Activated CD4-positive, alpha-beta memory T cell treated with anti-CD3 and anti-CD28 coated beads, Interleukin-2, amount 10 ng/mL, durations not matched to agents 7 days and 5 days (primary cell): ENCODE results near the gene JAM3. TPM values are rescaled to one million over a fixed set of nuclear protein-coding genes. Genes with fewer than 3 reads are reported as not detected.
"Not testable (repeated sequence)": the region's sequence is repeated elsewhere in the genome, so short reads cannot be mapped to it uniquely, and the experiment has no call there.

Experiments used
- CTCF ChIA-PET: fragments of 350-600 bp; sonication (Branson Sonifier 250); formaldehyde crosslinking; loops from one replicate; lab custom pipeline; 2021; ENCODE audit warnings: antibody characterized with exemption, inconsistent platforms; lab: Charles Lee
- POLR2A ChIA-PET: fragments of 350-600 bp; sonication (Branson Sonifier 250); formaldehyde crosslinking; loops from one replicate; lab custom pipeline; 2021; ENCODE audit warnings: antibody characterized with exemption; lab: Charles Lee
- DNase-seq: peaks from one replicate; pipeline ENCODE4 v3.0.0-alpha.2; 2020
- H3K27ac Mint-ChIP-seq: one replicate; pipeline ENCODE4 v1.8.0; 2021; ENCODE audit warnings: mild to moderate bottlenecking, mixed read lengths
- H3K27me3 Mint-ChIP-seq: one replicate; pipeline ENCODE4 v1.8.0; 2021; ENCODE audit warnings: mixed read lengths
- H3K36me3 Mint-ChIP-seq: one replicate; pipeline ENCODE4 v1.8.0; 2021; ENCODE audit warnings: low read depth, mixed read lengths
- H3K4me1 Mint-ChIP-seq: one replicate; pipeline ENCODE4 v1.8.0; 2021; ENCODE audit warnings: mixed read lengths
- H3K4me3 Mint-ChIP-seq: one replicate; pipeline ENCODE4 v1.8.0; 2021; ENCODE audit warnings: mild to moderate bottlenecking, mixed read lengths
- H3K9me3 Mint-ChIP-seq: one replicate; pipeline ENCODE4 v1.8.0; 2021; ENCODE audit warnings: mixed read lengths
- total RNA-seq, 2 experiments: library from RNA; stranded (reverse); gene quantifications; one replicate each; pipeline ENCODE4 v1.2.3, GENCODE V29; 2021

The JAM3 gene
- total RNA-seq, 2 experiments from 2014 or later: 4.5 to 5.1 TPM

- Mint-ChIP-seq H3K27me3 (peaks cover 11% of the 10 kb centered on the region), H3K4me3 (no peak overlapping the region), H3K9me3 (no peaks in the 10 kb centered on the region), H3K4me1 (no peaks in the 10 kb centered on the region), H3K36me3 (no peaks in the 10 kb centered on the region), H3K27ac (no peak overlapping the region)
- ChIA-PET CTCF (interaction anchor here (1.2 to 2.4 kb wide), 3 partner anchors 49 to 172 kb away, joined by 3 to 34 read pairs (median 7); no protein-coding TSS in a partner anchor), POLR2A (no interaction called here)
- no peak for DNase-seq
Observed at GRCh38 chr11:134100171-134100570, 31.3 kb downstream of the JAM3 start.

- no peak overlapping the region for H3K27ac Mint-ChIP-seq
- no peaks in the 10 kb centered on the region for H3K36me3 Mint-ChIP-seq
- POLR2A ChIA-PET: no interaction called here
- no peaks in the 10 kb centered on the region for H3K9me3 Mint-ChIP-seq
- no peaks in the 10 kb centered on the region for H3K4me1 Mint-ChIP-seq
- no peak for DNase-seq
- H3K4me3 Mint-ChIP-seq: no peak overlapping the region
- CTCF ChIA-PET: interaction anchor here (1.2 to 1.5 kb wide), 2 partner anchors 51 to 173 kb away, joined by 3 to 7 read pairs; no protein-coding TSS in a partner anchor
- H3K27me3 Mint-ChIP-seq: peaks cover 11% of the 10 kb centered on the region
Observed at GRCh38 chr11:134101282-134101681, 32.4 kb downstream of the JAM3 start.

- ChIA-PET CTCF (interaction anchor here (0.7 to 1.2 kb wide), 2 partner anchors 60 to 73 kb away, joined by 3 to 4 read pairs; no protein-coding TSS in a partner anchor), POLR2A (no interaction called here)
- Mint-ChIP-seq H3K9me3 (peaks cover 5% of the 10 kb centered on the region), H3K4me3 (no peak overlapping the region), H3K4me1 (no peaks in the 10 kb centered on the region), H3K36me3 (no peaks in the 10 kb centered on the region), H3K27ac (no peak overlapping the region), H3K27me3 (peaks cover 1% of the 10 kb centered on the region)
- no peak for DNase-seq
Observed at GRCh38 chr11:134110252-134110815, 41.5 kb downstream of the JAM3 start.

- H3K27me3 Mint-ChIP-seq, H3K27ac Mint-ChIP-seq, H3K4me1 Mint-ChIP-seq, H3K4me3 Mint-ChIP-seq, H3K9me3 Mint-ChIP-seq, POLR2A ChIA-PET, H3K36me3 Mint-ChIP-seq, CTCF ChIA-PET, DNase-seq: not testable (repeated sequence)
Observed at GRCh38 chr11:134113787-134114186, 44.9 kb downstream of the JAM3 start.

GRCh38 chr11:134116210-134116609 lies 47.3 kb downstream of the JAM3 start:
- H3K27ac Mint-ChIP-seq: no peak overlapping the region
- ChIA-PET CTCF (no interaction called here), POLR2A (no interaction called here)
- no peaks in the 10 kb centered on the region for H3K9me3 Mint-ChIP-seq
- peaks cover 6% of the 10 kb centered on the region for H3K27me3 Mint-ChIP-seq
- H3K36me3 Mint-ChIP-seq: no peaks in the 10 kb centered on the region
- no peak overlapping the region for H3K4me3 Mint-ChIP-seq
- no peak for DNase-seq
- peaks cover 3% of the 10 kb centered on the region for H3K4me1 Mint-ChIP-seq

- Mint-ChIP-seq H3K4me1 (peaks cover 3% of the 10 kb centered on the region), H3K36me3 (no peaks in the 10 kb centered on the region), H3K4me3 (no peak overlapping the region), H3K27me3 (peaks cover 9% of the 10 kb centered on the region), H3K27ac (no peak overlapping the region), H3K9me3 (no peaks in the 10 kb centered on the region)
- DNase-seq: no peak
- ChIA-PET POLR2A (no interaction called here), CTCF (no interaction called here)
Observed at GRCh38 chr11:134118006-134118405, 49.1 kb downstream of the JAM3 start.

- H3K27ac Mint-ChIP-seq: no peak overlapping the region
- H3K27me3 Mint-ChIP-seq: peaks cover 17% of the 10 kb centered on the region
- ChIA-PET CTCF (interaction anchor here (1.5 kb wide), 1 partner anchor 69 kb away, joined by 4 read pairs; no protein-coding TSS in a partner anchor), POLR2A (no interaction called here)
- peaks cover 3% of the 10 kb centered on the region for H3K4me1 Mint-ChIP-seq
- no peak overlapping the region for H3K4me3 Mint-ChIP-seq
- no peaks in the 10 kb centered on the region for H3K36me3 Mint-ChIP-seq
- no peak for DNase-seq
- no peaks in the 10 kb centered on the region for H3K9me3 Mint-ChIP-seq
Observed at GRCh38 chr11:134119094-134119493, 50.2 kb downstream of the JAM3 start.

- no peak for DNase-seq
- ChIA-PET CTCF (interaction anchor here (0.9 to 1.5 kb wide), 2 partner anchors 70 kb away, joined by 3 to 4 read pairs; no protein-coding TSS in a partner anchor), POLR2A (no interaction called here)
- no peak overlapping the region for H3K4me3 Mint-ChIP-seq
- H3K4me1 Mint-ChIP-seq: peaks cover 7% of the 10 kb centered on the region
- H3K27ac Mint-ChIP-seq: no peak overlapping the region
- no peaks in the 10 kb centered on the region for H3K36me3 Mint-ChIP-seq
- peaks cover 27% of the 10 kb centered on the region for H3K27me3 Mint-ChIP-seq
- no peaks in the 10 kb centered on the region for H3K9me3 Mint-ChIP-seq
Observed at GRCh38 chr11:134120143-134120850, 51.4 kb downstream of the JAM3 start.

- Mint-ChIP-seq H3K36me3 (no peaks in the 10 kb centered on the region), H3K4me1 (peaks cover 12% of the 10 kb centered on the region), H3K27me3 (peaks cover 31% of the 10 kb centered on the region), H3K4me3 (no peak overlapping the region), H3K9me3 (no peaks in the 10 kb centered on the region), H3K27ac (no peak overlapping the region)
- POLR2A ChIA-PET: no interaction called here
- DNase-seq: no peak
- CTCF ChIA-PET: interaction anchor here (0.9 kb wide), 1 partner anchor 71 kb away, joined by 3 read pairs; no protein-coding TSS in a partner anchor
Observed at GRCh38 chr11:134120921-134121526, 52.2 kb downstream of the JAM3 start.

GRCh38 chr11:134124660-134125451 lies 56.0 kb downstream of the JAM3 start:
- Mint-ChIP-seq H3K27me3 (peaks cover 36% of the 10 kb centered on the region), H3K4me3 (no peak overlapping the region), H3K9me3 (no peaks in the 10 kb centered on the region), H3K36me3 (no peaks in the 10 kb centered on the region), H3K4me1 (peaks cover 14% of the 10 kb centered on the region), H3K27ac (no peak overlapping the region)
- no peak for DNase-seq
- POLR2A ChIA-PET: interaction anchor here (0.9 kb wide), 1 partner anchor 72 kb away, joined by 3 read pairs; no protein-coding TSS in a partner anchor
- CTCF ChIA-PET: interaction anchor here (1.4 kb wide), 1 partner anchor 303 kb away, joined by 3 read pairs; no protein-coding TSS in a partner anchor

GRCh38 chr11:134125507-134125906 lies 56.6 kb downstream of the JAM3 start:
- H3K4me1 Mint-ChIP-seq: peaks cover 14% of the 10 kb centered on the region
- DNase-seq: no peak
- H3K27me3 Mint-ChIP-seq: peaks cover 36% of the 10 kb centered on the region
- no peak overlapping the region for H3K4me3 Mint-ChIP-seq
- ChIA-PET POLR2A (interaction anchor here (0.9 kb wide), 1 partner anchor 71 kb away, joined by 3 read pairs; no protein-coding TSS in a partner anchor), CTCF (interaction anchor here (1.4 kb wide), 1 partner anchor 304 kb away, joined by 3 read pairs; no protein-coding TSS in a partner anchor)
- H3K9me3 Mint-ChIP-seq: no peaks in the 10 kb centered on the region
- H3K27ac Mint-ChIP-seq: no peak overlapping the region
- no peaks in the 10 kb centered on the region for H3K36me3 Mint-ChIP-seq

- POLR2A ChIA-PET: no interaction called here
- DNase-seq: no peak
- CTCF ChIA-PET: interaction anchor here (1.4 kb wide), 1 partner anchor 305 kb away, joined by 3 read pairs; no protein-coding TSS in a partner anchor
Observed at GRCh38 chr11:134126217-134126822, 57.4 kb downstream of the JAM3 start.

More at GRCh38 chr11:134126217-134126822, 57.4 kb downstream of the JAM3 start:
- no peak overlapping the region for H3K4me3 Mint-ChIP-seq
- no peak overlapping the region for H3K27ac Mint-ChIP-seq
- H3K27me3 Mint-ChIP-seq: peaks cover 34% of the 10 kb centered on the region
- H3K4me1 Mint-ChIP-seq: peaks cover 14% of the 10 kb centered on the region
- peaks cover 2% of the 10 kb centered on the region for H3K9me3 Mint-ChIP-seq
- peaks cover 2% of the 10 kb centered on the region for H3K36me3 Mint-ChIP-seq
